ENCODE results near the gene JARID2. TPM values are rescaled to one million over a fixed set of nuclear protein-coding genes. Genes with fewer than 3 reads are reported as not detected.

JARID2 gene
- total and polyA plus RNA-seq, 7 donors: 1.1 to 16.1 (median 4.9) TPM

- intact Hi-C loops (cut with DNase I): loop anchor here in 1 of 2 donors (5.0 to 10.0 kb wide), 2 partner anchors 173 to 355 kb away; no protein-coding TSS in a partner anchor
- DNase-seq: no peak
- Histone ChIP-seq H3K27ac (no peak overlapping the region), H3K36me3 (ENCODE audit: insufficient read depth in 1 of 2, low read depth in 1 of 2) (no peaks in the 10 kb centered on the region), H3K9me3 (no peaks in the 10 kb centered on the region), H3K4me1 (peaks cover 39% of the 10 kb centered on the region), H3K27me3 (ENCODE audit: insufficient read depth in 3 of 3, low read length in 2 of 3) (no peaks in the 10 kb centered on the region), H3K4me3 (no peak overlapping the region)
- 89 to 97% (median 92%) methylated on average over 1 of the region's 1 CpG for WGBS, 3 donors
- ATAC-seq: no peak
- TF ChIP-seq CTCF (IDR thresholded peaks at IDR 0.05): no peak
These were observed 23.8 kb downstream of the JARID2 start for GRCh38 chr6:15269619-15270018.

- no peak for TF ChIP-seq CTCF (IDR thresholded peaks at IDR 0.05)
- no peak for ATAC-seq
- no peaks in the 10 kb centered on the region for H3K27me3 ChIP-seq (ENCODE audit: insufficient read depth in 3 of 3, low read length in 2 of 3)
- intact Hi-C loops (cut with DNase I): no loop called here
- no peaks in the 10 kb centered on the region for H3K36me3 ChIP-seq (ENCODE audit: insufficient read depth in 1 of 2, low read depth in 1 of 2)
- no peak overlapping the region for H3K27ac ChIP-seq
- 43 to 70% (median 61%) methylated on average over 2 of the region's 2 CpGs for WGBS, 3 donors
- peaks cover 37% of the 10 kb centered on the region for H3K4me1 ChIP-seq
- DNase-seq: no peak
- H3K4me3 ChIP-seq: no peak overlapping the region
- no peaks in the 10 kb centered on the region for H3K9me3 ChIP-seq
These were observed 24.5 kb downstream of the JARID2 start for GRCh38 chr6:15270402-15270801.

- intact Hi-C loops (cut with DNase I): no loop called here
- ATAC-seq: no peak
- no peaks in the 10 kb centered on the region for H3K27me3 ChIP-seq (ENCODE audit: insufficient read depth in 3 of 3, low read length in 2 of 3)
- H3K27ac ChIP-seq: no peak overlapping the region
- no peak overlapping the region for H3K4me3 ChIP-seq
- H3K4me1 ChIP-seq: peaks cover 34% of the 10 kb centered on the region
- H3K36me3 ChIP-seq (ENCODE audit: insufficient read depth in 1 of 2, low read depth in 1 of 2): no peaks in the 10 kb centered on the region
- no peak for TF ChIP-seq CTCF (IDR thresholded peaks at IDR 0.05)
- 94 to 100% (median 100%) methylated on average over 1 of the region's 1 CpG for WGBS, 3 donors
- no peak for DNase-seq
- no peaks in the 10 kb centered on the region for H3K9me3 ChIP-seq
These were observed 26.7 kb downstream of the JARID2 start for GRCh38 chr6:15272562-15272961.

- H3K36me3 ChIP-seq (ENCODE audit: insufficient read depth in 1 of 2, low read depth in 1 of 2): no peaks in the 10 kb centered on the region
- no peak for DNase-seq
- ATAC-seq: peak in 3 of 4 donors; percentile 55 to 57 (median 56)
- peak; percentile 31 for TF ChIP-seq CTCF (IDR thresholded peaks at IDR 0.05)
- no peaks in the 10 kb centered on the region for H3K27me3 ChIP-seq (ENCODE audit: insufficient read depth in 3 of 3, low read length in 2 of 3)
- H3K4me1 ChIP-seq: peaks cover 39% of the 10 kb centered on the region
- H3K4me3 ChIP-seq: no peak overlapping the region
- WGBS, 3 donors: 59 to 77% (median 61%) methylated on average over 2 of the region's 2 CpGs
- H3K27ac ChIP-seq: no peak overlapping the region
- intact Hi-C loops (cut with DNase I): no loop called here
- no peaks in the 10 kb centered on the region for H3K9me3 ChIP-seq
These were observed 29.0 kb downstream of the JARID2 start for GRCh38 chr6:15274692-15275387.
